GM23338 (cell line): ENCODE data around the gene LIPG. TPM values are rescaled to one million over a fixed set of nuclear protein-coding genes. Genes with fewer than 3 reads are reported as not detected.

Experiments used
- ATAC-seq: fragments of 200-7000 bp; cut with Tn5 transposase; 3 replicates; pipeline ENCODE4 v1.9.1; 2020
- DNase-seq: peaks from one replicate; pipeline ENCODE4 v3.0.0-alpha.2; 2015; ENCODE audit warnings: low spot score
- H2AFZ ChIP-seq: fragments of 200-600 bp; sonication (generic); 2 replicates; pipeline ENCODE4 v1.8.0; 2016; ENCODE audit warnings: antibody characterized with exemption, mild to moderate bottlenecking, moderate library complexity
- H3F3A ChIP-seq: fragments of 200-600 bp; sonication (generic); replicated peaks from 2 replicates; pipeline ENCODE4 v1.8.0; 2017; ENCODE audit warnings: antibody characterized with exemption, mixed run types, low read depth
- H3K27ac ChIP-seq: fragments of 200-600 bp; sonication (generic); 2 replicates; pipeline ENCODE4 v1.6.1; 2016; ENCODE audit warnings: low read depth
- H3K27me3 ChIP-seq: fragments of 200-600 bp; sonication (generic); 2 replicates; pipeline ENCODE4 v1.8.0; 2016; ENCODE audit warnings: mild to moderate bottlenecking, mixed run types, moderate library complexity; ENCODE audit not compliant: insufficient read depth
- H3K36me3 ChIP-seq: fragments of 200-600 bp; sonication (generic); 2 replicates; pipeline ENCODE4 v1.8.0; 2016; ENCODE audit warnings: mild to moderate bottlenecking; ENCODE audit not compliant: insufficient read depth
- H3K4me1 ChIP-seq: fragments of 200-600 bp; sonication (generic); 2 replicates; pipeline ENCODE4 v1.8.0; 2016; ENCODE audit warnings: mild to moderate bottlenecking, moderate library complexity; ENCODE audit not compliant: insufficient read depth
- H3K4me2 ChIP-seq: fragments of 200-600 bp; sonication (generic); 2 replicates; pipeline ENCODE4 v1.7.1; 2017; ENCODE audit warnings: mixed run types
- H3K4me3 ChIP-seq: fragments of 200-600 bp; sonication (generic); 2 replicates; pipeline ENCODE4 v1.6.1; 2016; ENCODE audit warnings: mixed run types
- H3K79me2 ChIP-seq: fragments of 200-600 bp; sonication (generic); replicated peaks from 2 replicates; pipeline ENCODE4 v1.8.0; 2017; ENCODE audit warnings: mild to moderate bottlenecking; ENCODE audit not compliant: insufficient read depth
- H3K9me2 ChIP-seq: fragments of 200-600 bp; sonication (generic); 2 replicates; pipeline ENCODE4 v1.8.0; 2017; ENCODE audit not compliant: insufficient read depth
- H4K20me1 ChIP-seq: fragments of 200-600 bp; sonication (generic); replicated peaks from 2 replicates; pipeline ENCODE4 v1.8.0; 2017; ENCODE audit warnings: mild to moderate bottlenecking; ENCODE audit not compliant: insufficient read depth
- H3K27ac Mint-ChIP-seq: 2 replicates; pipeline ENCODE4 v1.8.0; 2020; ENCODE audit warnings: inconsistent platforms, mild to moderate bottlenecking, moderate library complexity, mixed read lengths
- H3K27me3 Mint-ChIP-seq: 3 replicates; pipeline ENCODE4 v1.8.0; 2022; ENCODE audit warnings: low read depth, mild to moderate bottlenecking, moderate library complexity, mixed read lengths, inconsistent platforms; ENCODE audit not compliant: insufficient read depth, poor library complexity
- H3K36me3 Mint-ChIP-seq: 3 replicates; pipeline ENCODE4 v1.8.0; 2021; ENCODE audit warnings: low read depth, mild to moderate bottlenecking, inconsistent platforms, moderate library complexity, mixed read lengths
- H3K4me1 Mint-ChIP-seq: 3 replicates; pipeline ENCODE4 v1.8.0; 2020; ENCODE audit warnings: mild to moderate bottlenecking, inconsistent platforms, mixed read lengths
- H3K4me3 Mint-ChIP-seq: 3 replicates; pipeline ENCODE4 v1.8.0; 2021; ENCODE audit warnings: moderate library complexity, mild to moderate bottlenecking, inconsistent platforms, mixed read lengths
- H3K9me3 Mint-ChIP-seq: 3 replicates; pipeline ENCODE4 v1.8.0; 2020; ENCODE audit warnings: moderate library complexity, mild to moderate bottlenecking, inconsistent platforms, mixed read lengths
- CREB1 ChIP-seq: fragments of 250-450 bp; sonication (Bioruptor Pico); IDR thresholded peaks from 2 replicates; pipeline ENCODE4 v1.5.0; 2020; ENCODE audit warnings: low read depth, mild to moderate bottlenecking, moderate library complexity
- ETS1 ChIP-seq: IDR thresholded peaks from 2 replicates; pipeline ENCODE4 v1.6.1; 2016; ENCODE audit warnings: antibody characterized with exemption
- EZH2 ChIP-seq: fragments of 200-600 bp; sonication (generic); IDR thresholded peaks from one replicate; pipeline ENCODE4 v1.8.0; 2017; ENCODE audit warnings: antibody characterized with exemption, mild to moderate bottlenecking, low read depth; ENCODE audit not compliant: unreplicated experiment
- EZH2phosphoT487 ChIP-seq: fragments of 200-600 bp; sonication (generic); IDR thresholded peaks from one replicate; pipeline ENCODE4 v1.8.1; 2018; ENCODE audit warnings: antibody characterized with exemption; ENCODE audit not compliant: unreplicated experiment
- JUNB ChIP-seq: IDR thresholded peaks from one replicate; pipeline ENCODE4 v1.6.1; 2016; ENCODE audit warnings: antibody characterized with exemption; ENCODE audit not compliant: unreplicated experiment
- NANOG ChIP-seq: IDR thresholded peaks from 2 replicates; pipeline ENCODE4 v1.6.1; 2016; ENCODE audit warnings: antibody characterized with exemption, borderline replicate concordance
- POLR2AphosphoS5 ChIP-seq: IDR thresholded peaks from 2 replicates; pipeline ENCODE4 v1.6.1; 2016; ENCODE audit warnings: antibody characterized with exemption, low read depth
- REST ChIP-seq: IDR thresholded peaks from one replicate; pipeline ENCODE4 v1.6.1; 2018; ENCODE audit warnings: antibody characterized with exemption; ENCODE audit not compliant: unreplicated experiment
- STAT1 ChIP-seq: IDR thresholded peaks from one replicate; pipeline ENCODE4 v1.6.1; 2016; ENCODE audit warnings: antibody characterized with exemption; ENCODE audit not compliant: unreplicated experiment
- ZNF114 ChIP-seq: fragments of 250-450 bp; sonication (Bioruptor Pico); IDR thresholded peaks from 2 replicates; pipeline ENCODE4 v1.5.0; 2020; ENCODE audit warnings: mild to moderate bottlenecking, moderate library complexity
- ZNF331 ChIP-seq: fragments of 250-450 bp; sonication (Bioruptor Pico); IDR thresholded peaks from 2 replicates; pipeline ENCODE4 v1.5.0; 2020; ENCODE audit warnings: low read depth, mild to moderate bottlenecking, moderate library complexity
- polyA plus RNA-seq: library from polyadenylated mRNA; unstranded; fragments of >200 nt; fragmentation: Nextera tagmentation; extraction: Ambion mirVana; gene quantifications from 2 replicates; pipeline ENCODE4 v1.2.1, GENCODE V29; 2016
- total RNA-seq: library from RNA; depleted of rRNA; stranded (reverse); fragments of >200 nt; shearing (Covaris generic); gene quantifications from 2 replicates; pipeline ENCODE4 v1.2.3, GENCODE V29; 2014
- TF ChIP-seq, protein P1 (sequence below), 2 experiments: fragments of 200-600 bp in 1 of 2; sonication (generic) in 1 of 2; conservative IDR thresholded peaks; 2 replicates each; pipeline versions ENCODE4 v1.5.1 to v1.6.1; 2016 to 2017; ENCODE audit warnings: antibody characterized with exemption in 2 of 2, low read depth in 2 of 2, mild to moderate bottlenecking in 2 of 2, moderate library complexity in 1 of 2
- TF ChIP-seq, protein P2 (sequence below): fragments of 250-450 bp; sonication (Bioruptor Pico); IDR thresholded peaks from 2 replicates; pipeline ENCODE4 v1.5.0; 2020; ENCODE audit warnings: mild to moderate bottlenecking, moderate library complexity

Gene LIPG
- total and polyA plus RNA-seq, 2 experiments from 2014 or later = 4.9 to 17.7 TPM

- ATAC-seq (peak; percentile 27), DNase-seq (no peak)
- peak overlapping the region; percentile 70 for H3K4me2 ChIP-seq
- H3F3A ChIP-seq = peaks cover 7% of the 10 kb centered on the region; the same call in 1 of the 2 replicates
- Mint-ChIP-seq H3K36me3 (no peaks in the 10 kb centered on the region), H3K9me3 (no peaks in the 10 kb centered on the region), H3K4me1 (peaks cover 41% of the 10 kb centered on the region), H3K27me3 (peaks cover 13% of the 10 kb centered on the region), H3K4me3 (peak overlapping the region; percentile 4; the same call in 1 of the 3 replicates), H3K27ac (peak overlapping the region; percentile 58; the same call in 1 of the 2 replicates)
- peak overlapping the region; percentile 8; the same call in 1 of the 2 replicates for H3K4me3 ChIP-seq
- no peaks in the 10 kb centered on the region for H3K27me3 ChIP-seq
- TF ChIP-seq EZH2phosphoT487 (no peak), POLR2AphosphoS5 (no peak), REST (no peak), ZNF331 (CRISPR knock-in tag) (no peak), STAT1 (no peak), NANOG (no peak), EZH2 (no peak), CREB1 (CRISPR knock-in tag) (no peak), ETS1 (no peak), JUNB (no peak), ZNF114 (CRISPR knock-in tag) (no peak)
- TF ChIP-seq, protein P1, sequence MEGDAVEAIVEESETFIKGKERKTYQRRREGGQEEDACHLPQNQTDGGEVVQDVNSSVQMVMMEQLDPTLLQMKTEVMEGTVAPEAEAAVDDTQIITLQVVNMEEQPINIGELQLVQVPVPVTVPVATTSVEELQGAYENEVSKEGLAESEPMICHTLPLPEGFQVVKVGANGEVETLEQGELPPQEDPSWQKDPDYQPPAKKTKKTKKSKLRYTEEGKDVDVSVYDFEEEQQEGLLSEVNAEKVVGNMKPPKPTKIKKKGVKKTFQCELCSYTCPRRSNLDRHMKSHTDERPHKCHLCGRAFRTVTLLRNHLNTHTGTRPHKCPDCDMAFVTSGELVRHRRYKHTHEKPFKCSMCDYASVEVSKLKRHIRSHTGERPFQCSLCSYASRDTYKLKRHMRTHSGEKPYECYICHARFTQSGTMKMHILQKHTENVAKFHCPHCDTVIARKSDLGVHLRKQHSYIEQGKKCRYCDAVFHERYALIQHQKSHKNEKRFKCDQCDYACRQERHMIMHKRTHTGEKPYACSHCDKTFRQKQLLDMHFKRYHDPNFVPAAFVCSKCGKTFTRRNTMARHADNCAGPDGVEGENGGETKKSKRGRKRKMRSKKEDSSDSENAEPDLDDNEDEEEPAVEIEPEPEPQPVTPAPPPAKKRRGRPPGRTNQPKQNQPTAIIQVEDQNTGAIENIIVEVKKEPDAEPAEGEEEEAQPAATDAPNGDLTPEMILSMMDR (conservative IDR thresholded peaks at IDR 0.05; ENCODE audit: low read depth in 2 of 2) = no peak
- TF ChIP-seq, protein P2, sequence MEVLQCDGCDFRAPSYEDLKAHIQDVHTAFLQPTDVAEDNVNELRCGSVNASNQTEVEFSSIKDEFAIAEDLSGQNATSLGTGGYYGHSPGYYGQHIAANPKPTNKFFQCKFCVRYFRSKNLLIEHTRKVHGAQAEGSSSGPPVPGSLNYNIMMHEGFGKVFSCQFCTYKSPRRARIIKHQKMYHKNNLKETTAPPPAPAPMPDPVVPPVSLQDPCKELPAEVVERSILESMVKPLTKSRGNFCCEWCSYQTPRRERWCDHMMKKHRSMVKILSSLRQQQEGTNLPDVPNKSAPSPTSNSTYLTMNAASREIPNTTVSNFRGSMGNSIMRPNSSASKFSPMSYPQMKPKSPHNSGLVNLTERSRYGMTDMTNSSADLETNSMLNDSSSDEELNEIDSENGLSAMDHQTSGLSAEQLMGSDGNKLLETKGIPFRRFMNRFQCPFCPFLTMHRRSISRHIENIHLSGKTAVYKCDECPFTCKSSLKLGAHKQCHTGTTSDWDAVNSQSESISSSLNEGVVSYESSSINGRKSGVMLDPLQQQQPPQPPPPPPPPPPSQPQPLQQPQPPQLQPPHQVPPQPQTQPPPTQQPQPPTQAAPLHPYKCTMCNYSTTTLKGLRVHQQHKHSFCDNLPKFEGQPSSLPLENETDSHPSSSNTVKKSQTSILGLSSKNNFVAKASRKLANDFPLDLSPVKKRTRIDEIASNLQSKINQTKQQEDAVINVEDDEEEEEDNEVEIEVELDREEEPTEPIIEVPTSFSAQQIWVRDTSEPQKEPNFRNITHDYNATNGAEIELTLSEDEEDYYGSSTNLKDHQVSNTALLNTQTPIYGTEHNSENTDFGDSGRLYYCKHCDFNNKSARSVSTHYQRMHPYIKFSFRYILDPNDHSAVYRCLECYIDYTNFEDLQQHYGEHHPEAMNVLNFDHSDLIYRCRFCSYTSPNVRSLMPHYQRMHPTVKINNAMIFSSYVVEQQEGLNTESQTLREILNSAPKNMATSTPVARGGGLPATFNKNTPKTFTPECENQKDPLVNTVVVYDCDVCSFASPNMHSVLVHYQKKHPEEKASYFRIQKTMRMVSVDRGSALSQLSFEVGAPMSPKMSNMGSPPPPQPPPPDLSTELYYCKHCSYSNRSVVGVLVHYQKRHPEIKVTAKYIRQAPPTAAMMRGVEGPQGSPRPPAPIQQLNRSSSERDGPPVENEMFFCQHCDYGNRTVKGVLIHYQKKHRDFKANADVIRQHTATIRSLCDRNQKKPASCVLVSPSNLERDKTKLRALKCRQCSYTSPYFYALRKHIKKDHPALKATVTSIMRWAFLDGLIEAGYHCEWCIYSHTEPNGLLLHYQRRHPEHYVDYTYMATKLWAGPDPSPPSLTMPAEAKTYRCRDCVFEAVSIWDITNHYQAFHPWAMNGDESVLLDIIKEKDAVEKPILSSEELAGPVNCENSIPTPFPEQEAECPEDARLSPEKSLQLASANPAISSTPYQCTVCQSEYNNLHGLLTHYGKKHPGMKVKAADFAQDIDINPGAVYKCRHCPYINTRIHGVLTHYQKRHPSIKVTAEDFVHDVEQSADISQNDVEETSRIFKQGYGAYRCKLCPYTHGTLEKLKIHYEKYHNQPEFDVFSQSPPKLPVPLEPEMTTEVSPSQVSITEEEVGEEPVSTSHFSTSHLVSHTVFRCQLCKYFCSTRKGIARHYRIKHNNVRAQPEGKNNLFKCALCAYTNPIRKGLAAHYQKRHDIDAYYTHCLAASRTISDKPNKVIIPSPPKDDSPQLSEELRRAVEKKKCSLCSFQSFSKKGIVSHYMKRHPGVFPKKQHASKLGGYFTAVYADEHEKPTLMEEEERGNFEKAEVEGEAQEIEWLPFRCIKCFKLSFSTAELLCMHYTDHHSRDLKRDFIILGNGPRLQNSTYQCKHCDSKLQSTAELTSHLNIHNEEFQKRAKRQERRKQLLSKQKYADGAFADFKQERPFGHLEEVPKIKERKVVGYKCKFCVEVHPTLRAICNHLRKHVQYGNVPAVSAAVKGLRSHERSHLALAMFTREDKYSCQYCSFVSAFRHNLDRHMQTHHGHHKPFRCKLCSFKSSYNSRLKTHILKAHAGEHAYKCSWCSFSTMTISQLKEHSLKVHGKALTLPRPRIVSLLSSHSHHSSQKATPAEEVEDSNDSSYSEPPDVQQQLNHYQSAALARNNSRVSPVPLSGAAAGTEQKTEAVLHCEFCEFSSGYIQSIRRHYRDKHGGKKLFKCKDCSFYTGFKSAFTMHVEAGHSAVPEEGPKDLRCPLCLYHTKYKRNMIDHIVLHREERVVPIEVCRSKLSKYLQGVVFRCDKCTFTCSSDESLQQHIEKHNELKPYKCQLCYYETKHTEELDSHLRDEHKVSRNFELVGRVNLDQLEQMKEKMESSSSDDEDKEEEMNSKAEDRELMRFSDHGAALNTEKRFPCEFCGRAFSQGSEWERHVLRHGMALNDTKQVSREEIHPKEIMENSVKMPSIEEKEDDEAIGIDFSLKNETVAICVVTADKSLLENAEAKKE (CRISPR knock-in tag) = no peak
- H3K79me2 ChIP-seq = no peaks in the 10 kb centered on the region
- peak overlapping the region; percentile 87 for H3K27ac ChIP-seq
- H3K9me2 ChIP-seq = 0 out of 2 replicates have a peak, but pooled peaks cover 5% of the 10 kb centered on the region
- peaks cover 31% of the 10 kb centered on the region for H3K4me1 ChIP-seq
- H4K20me1 ChIP-seq = no peaks in the 10 kb centered on the region
- H2AFZ ChIP-seq = no peak overlapping the region
- H3K36me3 ChIP-seq = no peaks in the 10 kb centered on the region
Measured at GRCh38 chr18:49613641-49614151, 51.8 kb downstream of the LIPG start.
